HepG2 (cell line): ENCODE data around the gene EIF4H. TPM values are rescaled to one million over a fixed set of nuclear protein-coding genes. Genes with fewer than 3 reads are reported as not detected.

Source experiments
- ATAC-seq: fragments of 200-7000 bp; cut with Tn5 transposase; 3 replicates; pipeline ENCODE4 v1.9.1; 2020; ENCODE audit warnings: mild to moderate bottlenecking, moderate library complexity
- BruUV-seq: library from RNA; stranded (reverse); fragments of 400-500 nt; replicated peaks from 2 replicates; lab custom pipeline; 2021; lab: Mats Ljungman, UMichigan
- CTCF ChIA-PET: fragments of 300-600 bp; formaldehyde crosslinking; extraction: SDS; loops from one replicate; lab custom pipeline; 2021; ENCODE audit warnings: low total read pairs, inconsistent platforms, low intra/inter-chr PET ratio; lab: Yijun Ruan, JAX
- POLR2A ChIA-PET: fragments of 350-600 bp; sonication (Branson Sonifier 250); formaldehyde crosslinking; loops from one replicate; lab custom pipeline; 2020; ENCODE audit warnings: antibody characterized with exemption, inconsistent platforms; lab: Yijun Ruan, JAX
- DNase-seq: peaks from one replicate; pipeline ENCODE4 v3.0.0-alpha.2; 2015; ENCODE audit warnings: low spot score
- FAIRE-seq: peaks from 3 replicates; lab custom pipeline; 2011; peaks lifted over from hg19 to GRCh38; lab: Jason Lieb, UNC
- H2AFZ ChIP-seq: one replicate; pipeline ENCODE4 v1.6.1; 2011; ENCODE audit warnings: low read length, inconsistent platforms
- H3K27ac ChIP-seq: fragments of 300-600 bp; 3 replicates; pipeline ENCODE4 v1.8.0; 2011; ENCODE audit warnings: mixed run types, mild to moderate bottlenecking, mixed read lengths, low read length, inconsistent platforms; ENCODE audit not compliant: insufficient read depth; ENCODE audit errors: extremely low read length
- H3K27me3 ChIP-seq, 2 experiments: fragments of 200-600 bp in 1 of 2; 2 replicates in 1 of 2; 3 replicates in 1 of 2; pipeline versions ENCODE4 v1.6.0 to v1.8.0; 2011; ENCODE audit warnings: low read length in 2 of 2, mild to moderate bottlenecking in 2 of 2, moderate library complexity in 2 of 2, inconsistent platforms in 1 of 2; ENCODE audit not compliant: insufficient read depth in 2 of 2, control insufficient read depth in 1 of 2
- H3K36me3 ChIP-seq, 2 experiments: fragments of 200-600 bp in 1 of 2; replicated peaks in 1 of 2; 2 replicates in 1 of 2; 3 replicates in 1 of 2; pipeline versions ENCODE4 v1.5.1 to v1.8.0; 2011; ENCODE audit warnings: low read length in 2 of 2, inconsistent platforms in 1 of 2; ENCODE audit not compliant: insufficient read depth in 2 of 2, control insufficient read depth in 1 of 2
- H3K4me1 ChIP-seq: 2 replicates; pipeline ENCODE4 v1.5.1; 2012; ENCODE audit warnings: low read length, inconsistent platforms; ENCODE audit not compliant: insufficient read depth
- H3K4me2 ChIP-seq: 2 replicates; pipeline ENCODE4 v1.6.0; 2011; ENCODE audit warnings: low read depth, low read length, inconsistent platforms
- H3K4me3 ChIP-seq, 3 experiments: fragments of 200-600 bp in 1 of 3; sonication (generic), shearing (Covaris generic) in 1 of 3; replicated peaks in 1 of 3; 2 replicates each; pipeline ENCODE4 v1.5.1; 2011 to 2016; ENCODE audit warnings: low read length in 3 of 3, inconsistent platforms in 2 of 3, low read depth in 2 of 3, mild to moderate bottlenecking in 2 of 3, control low read depth in 1 of 3, mixed read lengths in 1 of 3; ENCODE audit not compliant: insufficient read depth in 1 of 3
- H3K79me2 ChIP-seq: one replicate; pipeline ENCODE4 v1.6.1; 2011; ENCODE audit warnings: low read length, inconsistent platforms; ENCODE audit not compliant: insufficient read depth
- H3K9ac ChIP-seq: 2 replicates; pipeline ENCODE4 v1.6.0; 2011; ENCODE audit warnings: mild to moderate bottlenecking, low read depth, low read length, inconsistent platforms; ENCODE audit not compliant: insufficient read depth
- H3K9me3 ChIP-seq: 2 replicates; pipeline ENCODE4 v1.5.1; 2012; ENCODE audit warnings: mild to moderate bottlenecking, low read length
- H4K20me1 ChIP-seq: 2 replicates; pipeline ENCODE4 v1.6.0; 2011; ENCODE audit warnings: inconsistent platforms, mild to moderate bottlenecking, low read length, moderate library complexity; ENCODE audit not compliant: insufficient read depth
- DR1 ChIP-seq: sonication (generic); formaldehyde crosslinking; IDR thresholded peaks from 2 replicates; pipeline ENCODE4 v1.8.0; 2021; ENCODE audit warnings: mild to moderate bottlenecking, missing genetic modification reagents, inconsistent platforms
- SATB2 ChIP-seq: sonication (generic); formaldehyde crosslinking; IDR thresholded peaks from 2 replicates; pipeline ENCODE4 v1.5.0; 2020; ENCODE audit warnings: missing genetic modification reagents
- ZNF7 ChIP-seq: IDR thresholded peaks from 2 replicates; pipeline ENCODE4 v1.6.1; 2016; ENCODE audit warnings: missing biosample characterization, missing genetic modification reagents
- ZSCAN22 ChIP-seq: sonication (generic); formaldehyde crosslinking; IDR thresholded peaks from 2 replicates; pipeline ENCODE4 v1.4.0; 2020; ENCODE audit warnings: mild to moderate bottlenecking, missing genetic modification reagents
- WGBS: methylation state at CpG from one replicate; pipeline ENCODE4 v1.1.6; 2017; ENCODE audit warnings: low lambda C conversion rate; 5-methylcytosine and 5-hydroxymethylcytosine counted together
- in situ Hi-C: cut with HindIII; loops from 2 replicates; pipeline ENCODE4 v1.10.0; 2017; ENCODE audit warnings: low pct_unique_long_range_greater_than_20kb; ENCODE audit not compliant: extremely low pct_ligation_motif_present
- intact Hi-C: fragments of 100-400 bp; cut with micrococcal nuclease; formaldehyde crosslinking; loops from one replicate; pipeline ENCODE4 v1.10.0; 2022; ENCODE audit not compliant: unreplicated experiment
- polyA plus RNA-seq, 8 experiments: library from polyadenylated mRNA; depleted of rRNA in 3 of 8; stranded (reverse) in 7 of 8; unstranded in 1 of 8; fragments of >200 nt; fragmentation: Illumina TruSeq in 4 of 8; extraction: Trizol in 4 of 8; gene quantifications; 2 replicates each; pipeline versions ENCODE4 v1.2.1 to v1.2.3, GENCODE V29; 2011 to 2016; ENCODE audit warnings: low read depth in 4 of 8, missing spikeins in 1 of 8, mixed read lengths in 1 of 8; ENCODE audit not compliant: insufficient read depth in 1 of 8
- total RNA-seq, 5 experiments: library from RNA; depleted of rRNA; stranded (reverse); fragments of >200 nt; fragmentation: Illumina TruSeq; extraction: Trizol; gene quantifications; 2 replicates each; pipeline ENCODE4 v1.2.3, GENCODE V29; 2016; ENCODE audit warnings: low read depth in 1 of 5
- TF ChIP-seq, protein P1 (sequence below): sonication (generic); formaldehyde crosslinking; IDR thresholded peaks from 2 replicates; pipeline ENCODE4 v1.5.0; 2020; ENCODE audit warnings: missing genetic modification reagents
- TF ChIP-seq, protein P2 (sequence below): sonication (generic); formaldehyde crosslinking; conservative IDR thresholded peaks from 2 replicates; pipeline ENCODE4 v1.4.0; 2020; ENCODE audit warnings: mild to moderate bottlenecking, missing genetic modification reagents, moderate library complexity
- TF ChIP-seq, protein P3 (sequence below): sonication (generic); formaldehyde crosslinking; IDR thresholded peaks from 2 replicates; pipeline ENCODE4 v1.8.1; 2023; ENCODE audit warnings: mild to moderate bottlenecking, missing genetic modification reagents
- TF ChIP-seq, protein P4 (sequence below): IDR thresholded peaks from 2 replicates; pipeline ENCODE4 v1.6.1; 2016; ENCODE audit warnings: low read depth
- TF ChIP-seq, protein P5 (sequence below): IDR thresholded peaks from 2 replicates; pipeline ENCODE4 v1.6.1; 2016; ENCODE audit warnings: mild to moderate bottlenecking, missing biosample characterization, missing genetic modification reagents

Gene EIF4H
- total and polyA plus RNA-seq, 2 of the 13 experiments (the other 11 are each of a cell fraction or from before 2014, with no cell fraction given), result 232 to 321 TPM

DNA sequence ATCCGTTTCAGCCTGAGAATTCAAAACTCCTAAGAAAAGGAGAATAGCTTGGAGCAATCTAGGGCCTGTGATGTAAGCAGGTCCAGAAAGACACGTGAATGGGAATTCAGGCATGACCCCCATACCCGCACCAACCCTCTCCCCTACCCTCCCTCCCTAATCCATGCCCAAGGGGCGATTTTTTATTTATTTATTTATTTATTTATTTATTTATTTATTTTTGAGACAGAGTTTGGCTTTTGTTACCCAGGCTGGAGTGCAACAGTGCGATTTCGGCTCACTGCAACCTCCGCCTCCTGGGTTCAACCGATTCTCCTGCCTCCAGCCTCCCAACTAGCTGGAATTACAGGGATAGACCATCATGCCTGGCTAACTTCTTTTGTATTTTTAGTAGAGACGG lies 16.6 kb upstream of the EIF4H start:
- H3K9ac ChIP-seq, result no peak overlapping the region
- no peaks in the 10 kb centered on the region for H3K36me3 ChIP-seq
- ATAC-seq, result no peak
- no peaks in the 10 kb centered on the region; the same call in 1 of the 2 replicates for H4K20me1 ChIP-seq
- peaks cover 20% of the 10 kb centered on the region for H3K4me1 ChIP-seq
- BruUV-seq, result no TSS peak
- no peaks in the 10 kb centered on the region for H3K9me3 ChIP-seq
- 63% methylated on average over 9 of the region's 9 CpGs for WGBS
- H3K27me3 ChIP-seq, result no peaks in the 10 kb centered on the region
- H3K27ac ChIP-seq, result no peak overlapping the region
- intact Hi-C loops (no loop called here), in situ Hi-C loops (no loop called here)
- FAIRE-seq, result no peak
- no peak for DNase-seq
- ChIA-PET POLR2A (no interaction called here), CTCF (no interaction called here)
- TF ChIP-seq, protein P1, sequence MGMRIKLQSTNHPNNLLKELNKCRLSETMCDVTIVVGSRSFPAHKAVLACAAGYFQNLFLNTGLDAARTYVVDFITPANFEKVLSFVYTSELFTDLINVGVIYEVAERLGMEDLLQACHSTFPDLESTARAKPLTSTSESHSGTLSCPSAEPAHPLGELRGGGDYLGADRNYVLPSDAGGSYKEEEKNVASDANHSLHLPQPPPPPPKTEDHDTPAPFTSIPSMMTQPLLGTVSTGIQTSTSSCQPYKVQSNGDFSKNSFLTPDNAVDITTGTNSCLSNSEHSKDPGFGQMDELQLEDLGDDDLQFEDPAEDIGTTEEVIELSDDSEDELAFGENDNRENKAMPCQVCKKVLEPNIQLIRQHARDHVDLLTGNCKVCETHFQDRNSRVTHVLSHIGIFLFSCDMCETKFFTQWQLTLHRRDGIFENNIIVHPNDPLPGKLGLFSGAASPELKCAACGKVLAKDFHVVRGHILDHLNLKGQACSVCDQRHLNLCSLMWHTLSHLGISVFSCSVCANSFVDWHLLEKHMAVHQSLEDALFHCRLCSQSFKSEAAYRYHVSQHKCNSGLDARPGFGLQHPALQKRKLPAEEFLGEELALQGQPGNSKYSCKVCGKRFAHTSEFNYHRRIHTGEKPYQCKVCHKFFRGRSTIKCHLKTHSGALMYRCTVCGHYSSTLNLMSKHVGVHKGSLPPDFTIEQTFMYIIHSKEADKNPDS, result no peak
- TF ChIP-seq, protein P2, sequence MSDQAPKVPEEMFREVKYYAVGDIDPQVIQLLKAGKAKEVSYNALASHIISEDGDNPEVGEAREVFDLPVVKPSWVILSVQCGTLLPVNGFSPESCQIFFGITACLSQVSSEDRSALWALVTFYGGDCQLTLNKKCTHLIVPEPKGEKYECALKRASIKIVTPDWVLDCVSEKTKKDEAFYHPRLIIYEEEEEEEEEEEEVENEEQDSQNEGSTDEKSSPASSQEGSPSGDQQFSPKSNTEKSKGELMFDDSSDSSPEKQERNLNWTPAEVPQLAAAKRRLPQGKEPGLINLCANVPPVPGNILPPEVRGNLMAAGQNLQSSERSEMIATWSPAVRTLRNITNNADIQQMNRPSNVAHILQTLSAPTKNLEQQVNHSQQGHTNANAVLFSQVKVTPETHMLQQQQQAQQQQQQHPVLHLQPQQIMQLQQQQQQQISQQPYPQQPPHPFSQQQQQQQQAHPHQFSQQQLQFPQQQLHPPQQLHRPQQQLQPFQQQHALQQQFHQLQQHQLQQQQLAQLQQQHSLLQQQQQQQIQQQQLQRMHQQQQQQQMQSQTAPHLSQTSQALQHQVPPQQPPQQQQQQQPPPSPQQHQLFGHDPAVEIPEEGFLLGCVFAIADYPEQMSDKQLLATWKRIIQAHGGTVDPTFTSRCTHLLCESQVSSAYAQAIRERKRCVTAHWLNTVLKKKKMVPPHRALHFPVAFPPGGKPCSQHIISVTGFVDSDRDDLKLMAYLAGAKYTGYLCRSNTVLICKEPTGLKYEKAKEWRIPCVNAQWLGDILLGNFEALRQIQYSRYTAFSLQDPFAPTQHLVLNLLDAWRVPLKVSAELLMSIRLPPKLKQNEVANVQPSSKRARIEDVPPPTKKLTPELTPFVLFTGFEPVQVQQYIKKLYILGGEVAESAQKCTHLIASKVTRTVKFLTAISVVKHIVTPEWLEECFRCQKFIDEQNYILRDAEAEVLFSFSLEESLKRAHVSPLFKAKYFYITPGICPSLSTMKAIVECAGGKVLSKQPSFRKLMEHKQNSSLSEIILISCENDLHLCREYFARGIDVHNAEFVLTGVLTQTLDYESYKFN (CRISPR knock-in tag), result no peak
- TF ChIP-seq, protein P3, sequence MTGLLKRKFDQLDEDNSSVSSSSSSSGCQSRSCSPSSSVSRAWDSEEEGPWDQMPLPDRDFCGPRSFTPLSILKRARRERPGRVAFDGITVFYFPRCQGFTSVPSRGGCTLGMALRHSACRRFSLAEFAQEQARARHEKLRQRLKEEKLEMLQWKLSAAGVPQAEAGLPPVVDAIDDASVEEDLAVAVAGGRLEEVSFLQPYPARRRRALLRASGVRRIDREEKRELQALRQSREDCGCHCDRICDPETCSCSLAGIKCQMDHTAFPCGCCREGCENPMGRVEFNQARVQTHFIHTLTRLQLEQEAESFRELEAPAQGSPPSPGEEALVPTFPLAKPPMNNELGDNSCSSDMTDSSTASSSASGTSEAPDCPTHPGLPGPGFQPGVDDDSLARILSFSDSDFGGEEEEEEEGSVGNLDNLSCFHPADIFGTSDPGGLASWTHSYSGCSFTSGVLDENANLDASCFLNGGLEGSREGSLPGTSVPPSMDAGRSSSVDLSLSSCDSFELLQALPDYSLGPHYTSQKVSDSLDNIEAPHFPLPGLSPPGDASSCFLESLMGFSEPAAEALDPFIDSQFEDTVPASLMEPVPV (CRISPR knock-in tag), result no peak
- TF ChIP-seq, protein P4, sequence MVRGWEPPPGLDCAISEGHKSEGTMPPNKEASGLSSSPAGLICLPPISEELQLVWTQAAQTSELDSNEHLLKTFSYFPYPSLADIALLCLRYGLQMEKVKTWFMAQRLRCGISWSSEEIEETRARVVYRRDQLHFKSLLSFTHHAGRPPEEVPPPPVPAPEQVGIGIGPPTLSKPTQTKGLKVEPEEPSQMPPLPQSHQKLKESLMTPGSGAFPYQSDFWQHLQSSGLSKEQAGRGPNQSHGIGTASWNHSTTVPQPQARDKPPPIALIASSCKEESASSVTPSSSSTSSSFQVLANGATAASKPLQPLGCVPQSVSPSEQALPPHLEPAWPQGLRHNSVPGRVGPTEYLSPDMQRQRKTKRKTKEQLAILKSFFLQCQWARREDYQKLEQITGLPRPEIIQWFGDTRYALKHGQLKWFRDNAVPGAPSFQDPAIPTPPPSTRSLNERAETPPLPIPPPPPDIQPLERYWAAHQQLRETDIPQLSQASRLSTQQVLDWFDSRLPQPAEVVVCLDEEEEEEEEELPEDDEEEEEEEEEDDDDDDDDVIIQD, result no peak
- TF ChIP-seq DR1 (CRISPR knock-in tag) (no peak), ZSCAN22 (CRISPR knock-in tag) (no peak), ZNF7 (CRISPR knock-in tag) (no peak), SATB2 (no peak)
- TF ChIP-seq, protein P5, sequence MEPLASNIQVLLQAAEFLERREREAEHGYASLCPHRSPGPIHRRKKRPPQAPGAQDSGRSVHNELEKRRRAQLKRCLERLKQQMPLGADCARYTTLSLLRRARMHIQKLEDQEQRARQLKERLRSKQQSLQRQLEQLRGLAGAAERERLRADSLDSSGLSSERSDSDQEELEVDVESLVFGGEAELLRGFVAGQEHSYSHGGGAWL (CRISPR knock-in tag), result no peak
- no peak overlapping the region for H3K4me2 ChIP-seq
- H3K79me2 ChIP-seq, result no peaks in the 10 kb centered on the region
- no peak overlapping the region for H3K4me3 ChIP-seq
- H2AFZ ChIP-seq, result no peak overlapping the region
